ENCODE measurements around the gene LPAR3.

DNA sequence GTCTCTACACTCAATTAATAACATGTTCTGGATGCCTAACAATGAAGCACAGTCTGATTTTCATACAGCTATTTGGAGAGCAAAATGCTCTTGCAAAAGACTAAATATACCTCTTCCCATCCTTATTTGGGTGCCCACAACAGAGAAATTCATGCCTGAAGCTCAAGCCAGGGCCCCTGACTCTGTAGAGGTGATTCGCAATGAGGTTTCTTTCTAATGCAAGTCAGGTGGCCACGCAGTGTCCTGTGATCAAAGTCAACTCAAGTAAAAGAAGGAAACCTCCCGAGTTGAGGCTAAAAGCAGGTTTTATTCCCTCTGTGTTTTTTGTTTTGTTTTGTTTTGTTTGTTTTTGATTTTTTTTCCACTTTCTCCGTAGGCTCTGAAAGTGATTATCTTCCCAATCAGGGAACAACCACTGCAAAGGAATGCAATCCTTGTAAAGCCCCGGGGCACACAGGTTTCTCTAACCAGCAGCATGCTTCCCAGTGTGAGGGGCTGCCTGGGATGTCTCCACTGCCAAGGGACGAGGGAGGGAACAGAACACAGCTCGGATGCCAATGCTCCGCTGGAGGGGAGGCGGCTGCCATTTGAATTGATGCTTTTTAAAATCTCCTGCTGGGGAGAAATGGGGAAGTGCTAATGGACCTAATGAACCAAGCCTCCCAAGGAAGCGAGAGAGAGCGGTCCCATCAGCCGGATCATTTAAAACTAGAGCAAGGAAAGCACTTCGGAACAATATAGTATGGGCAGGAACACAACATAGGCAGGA, 128.9 kb downstream of the LPAR3 start:
- TF ChIP-seq, protein P1, sequence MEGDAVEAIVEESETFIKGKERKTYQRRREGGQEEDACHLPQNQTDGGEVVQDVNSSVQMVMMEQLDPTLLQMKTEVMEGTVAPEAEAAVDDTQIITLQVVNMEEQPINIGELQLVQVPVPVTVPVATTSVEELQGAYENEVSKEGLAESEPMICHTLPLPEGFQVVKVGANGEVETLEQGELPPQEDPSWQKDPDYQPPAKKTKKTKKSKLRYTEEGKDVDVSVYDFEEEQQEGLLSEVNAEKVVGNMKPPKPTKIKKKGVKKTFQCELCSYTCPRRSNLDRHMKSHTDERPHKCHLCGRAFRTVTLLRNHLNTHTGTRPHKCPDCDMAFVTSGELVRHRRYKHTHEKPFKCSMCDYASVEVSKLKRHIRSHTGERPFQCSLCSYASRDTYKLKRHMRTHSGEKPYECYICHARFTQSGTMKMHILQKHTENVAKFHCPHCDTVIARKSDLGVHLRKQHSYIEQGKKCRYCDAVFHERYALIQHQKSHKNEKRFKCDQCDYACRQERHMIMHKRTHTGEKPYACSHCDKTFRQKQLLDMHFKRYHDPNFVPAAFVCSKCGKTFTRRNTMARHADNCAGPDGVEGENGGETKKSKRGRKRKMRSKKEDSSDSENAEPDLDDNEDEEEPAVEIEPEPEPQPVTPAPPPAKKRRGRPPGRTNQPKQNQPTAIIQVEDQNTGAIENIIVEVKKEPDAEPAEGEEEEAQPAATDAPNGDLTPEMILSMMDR (conservative IDR thresholded peaks at IDR 0.05), result no peak
- no peak for TF ChIP-seq EZH2 (IDR thresholded peaks at IDR 0.05; ENCODE audit: low read depth)

All from PC-9 (cell line).